GM19324 (cell line): ENCODE data around the gene URB2.
"Not testable (repeated sequence)": the region's sequence is repeated elsewhere in the genome, so short reads cannot be mapped to it uniquely, and the experiment has no call there.

Experiments
- ATAC-seq: cut with Tn5 transposase; IDR thresholded peaks from one replicate; pipeline ENCODE4 v1.9.1; 2021; ENCODE audit warnings: mild to moderate bottlenecking, moderate library complexity; ENCODE audit not compliant: unreplicated experiment, low FRiP score

Gene URB2

DNA sequence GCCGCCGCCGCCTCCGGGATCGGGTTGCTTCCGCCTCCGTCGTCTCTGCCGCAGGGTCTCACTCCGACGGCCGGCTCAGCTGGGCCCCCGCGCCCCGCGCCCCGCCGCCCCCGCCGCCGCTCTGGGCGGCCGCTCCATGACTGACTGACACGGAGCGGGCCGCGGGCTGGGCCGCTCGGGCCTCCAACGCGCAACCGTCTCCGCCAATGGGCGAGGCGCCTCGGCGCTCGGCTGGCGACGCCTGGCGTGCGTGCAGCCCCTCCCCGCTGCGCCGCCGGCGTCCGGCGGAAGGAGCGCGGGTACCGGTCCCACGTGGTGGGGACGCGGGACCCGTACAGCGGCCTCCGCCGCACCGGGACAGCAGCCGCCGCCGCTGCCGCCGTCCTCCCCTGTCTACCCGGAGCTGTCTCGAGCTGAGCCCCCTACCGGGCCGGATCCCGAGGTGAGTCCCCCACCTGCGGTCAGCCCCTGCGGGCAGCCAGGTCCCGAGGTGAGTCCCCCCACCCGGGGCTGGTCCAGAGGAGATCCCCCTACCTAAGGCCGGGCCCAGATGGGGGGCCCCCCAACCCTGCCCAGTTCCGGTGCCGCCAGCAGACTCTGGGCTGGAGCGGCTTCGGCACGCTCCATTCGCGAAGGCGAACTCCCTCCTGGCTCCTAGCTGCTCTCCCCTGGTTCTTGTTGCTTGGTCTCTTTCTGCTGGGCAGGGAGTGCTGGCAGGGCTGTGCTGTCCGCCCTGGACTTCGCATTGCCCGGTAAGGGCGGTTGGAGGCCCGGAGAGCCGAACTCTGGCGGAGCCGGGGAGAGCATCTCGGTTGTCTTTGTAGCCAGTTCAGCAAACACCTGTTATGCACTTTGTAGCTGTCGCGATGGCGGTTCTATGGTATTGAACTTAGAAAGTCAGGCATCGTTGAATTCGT lies at the start of gene URB2, which contains the start of gene TAF5L:
Gene URB2, plus strand, starts transcription at position 333 of the 917 bp plus-strand sequence. CDS start 1,387 bp downstream, outside the sequence.
Gene TAF5L, minus strand, starts transcription at position 208 of the 917 bp plus-strand sequence. CDS start 11,640 bp downstream, outside the sequence.
- peak; percentile 88 for ATAC-seq

DNA sequence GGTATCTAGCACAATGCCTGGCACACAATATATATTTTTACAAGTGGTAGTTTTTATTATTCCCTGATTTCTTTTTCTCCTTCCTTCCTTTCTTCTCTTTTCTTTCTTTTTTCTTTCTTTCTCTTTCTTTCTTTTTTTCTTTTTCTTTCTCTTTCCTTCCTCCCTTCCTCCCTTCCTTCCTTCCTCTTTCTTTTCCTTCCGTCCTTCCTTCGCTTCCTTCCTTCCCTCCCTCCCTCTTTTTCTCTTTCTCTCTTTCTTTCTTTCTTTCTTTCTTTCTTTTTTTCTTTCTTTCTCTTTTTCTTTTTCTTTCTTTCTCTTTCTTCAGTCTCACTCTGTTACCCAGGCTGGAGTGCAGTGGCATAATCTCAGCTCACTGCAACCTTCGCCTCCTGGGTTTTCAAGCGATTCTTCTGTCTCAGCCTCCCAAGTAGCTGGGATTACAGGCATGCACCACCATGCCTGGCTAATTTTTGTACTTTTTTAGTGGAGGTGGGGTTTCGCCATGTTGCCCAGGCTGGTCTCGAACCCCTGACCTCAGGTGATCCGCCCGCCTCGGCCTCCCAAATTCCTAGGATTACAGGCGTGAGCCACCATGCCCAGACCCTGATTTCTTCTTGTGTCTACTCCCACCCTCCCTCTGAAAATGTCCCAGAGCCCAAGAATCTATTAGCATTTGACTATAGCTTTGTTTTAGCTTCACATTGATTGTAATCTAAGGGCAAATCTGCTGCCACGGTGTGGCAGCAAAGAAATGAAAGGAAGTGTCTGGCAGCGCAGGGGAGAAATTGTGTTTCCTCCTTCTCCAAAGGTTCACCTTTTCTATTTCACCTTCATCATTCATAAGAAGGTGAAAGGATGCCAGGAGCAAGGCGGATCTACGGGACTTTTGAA lies 47.6 kb upstream of the URB2 start:
- peak; percentile 45 for ATAC-seq

DNA sequence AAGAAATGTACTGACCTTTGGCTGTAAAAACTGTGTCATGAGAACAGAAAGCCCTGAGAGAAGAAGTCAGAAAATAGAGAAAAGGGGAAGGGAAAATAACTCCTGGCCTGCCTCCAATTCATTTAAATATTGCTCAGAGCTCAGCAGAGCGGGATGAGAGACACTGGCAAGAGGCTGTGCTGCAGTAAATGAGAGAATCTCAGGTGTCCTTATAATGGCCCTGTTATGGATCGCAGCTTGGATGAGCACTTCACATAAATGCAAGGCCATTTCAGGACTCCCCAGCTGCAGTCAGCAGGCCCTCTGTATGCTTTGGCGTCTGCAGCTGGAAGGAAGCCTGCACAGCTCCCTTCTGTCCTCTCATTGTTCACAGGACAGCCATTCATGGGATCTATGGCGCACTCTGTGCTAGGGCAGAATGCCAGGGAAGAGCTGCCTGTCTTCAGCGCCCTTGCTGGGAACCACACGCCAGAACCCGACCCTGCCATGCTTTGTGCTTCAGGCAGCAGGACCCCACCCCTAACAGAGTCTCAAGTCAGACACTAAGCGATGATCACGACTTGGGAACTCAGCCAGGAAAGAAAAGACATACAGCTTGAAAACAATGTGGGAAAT lies 46.9 kb upstream of the URB2 start:
- peak; percentile 84 for ATAC-seq

DNA sequence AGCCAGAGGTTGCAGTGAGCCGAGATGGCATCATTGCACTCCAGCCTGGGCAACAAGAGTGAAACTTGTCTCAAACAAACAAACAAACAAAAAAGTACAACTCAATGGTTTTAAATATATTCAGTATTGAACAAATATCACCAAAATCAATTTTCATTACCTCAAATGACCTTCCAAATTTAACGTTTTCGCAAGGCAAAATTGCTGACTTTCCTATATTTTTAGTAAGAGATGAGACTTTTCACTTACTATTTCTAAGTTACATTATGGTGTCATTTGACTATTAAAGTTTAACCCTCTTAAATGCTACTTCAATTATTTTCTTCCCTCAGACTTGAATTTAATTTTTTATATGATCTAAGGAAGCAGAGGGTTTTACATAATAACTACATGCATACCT lies 44.6 kb upstream of the URB2 start:
- ATAC-seq, result no peak

DNA sequence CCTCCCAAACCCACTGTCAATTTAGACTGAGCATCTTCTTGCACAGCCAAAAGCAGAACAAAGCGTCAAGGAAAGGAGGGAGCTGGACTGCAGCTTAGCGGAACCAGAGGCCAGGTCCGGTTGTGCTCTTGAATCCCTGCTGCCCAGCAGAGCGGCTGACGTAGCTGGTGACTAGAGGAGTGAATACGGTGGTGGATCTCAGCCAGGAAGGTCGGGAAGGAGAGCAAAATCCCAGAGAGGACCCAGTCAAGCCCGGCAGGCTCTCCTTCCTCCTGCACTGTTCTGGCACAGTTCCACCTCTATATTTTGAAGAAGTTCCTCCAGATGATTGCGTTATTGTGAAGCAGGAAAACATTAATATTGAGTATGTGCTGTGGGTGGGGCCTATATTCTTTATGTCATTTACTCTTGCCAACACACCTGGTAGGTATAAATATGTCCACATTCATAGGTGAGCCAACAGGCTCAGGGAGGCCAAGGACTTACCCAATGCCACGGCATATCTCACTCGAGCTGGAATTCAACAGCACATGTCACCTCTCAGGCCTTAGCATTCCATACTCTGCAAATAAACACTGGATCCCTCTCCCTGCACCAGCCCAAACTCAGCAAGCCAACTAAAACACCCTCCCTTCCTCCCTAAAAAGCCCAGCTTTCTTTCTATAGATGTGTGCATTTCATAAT lies 43.9 kb upstream of the URB2 start:
- no peak for ATAC-seq

DNA sequence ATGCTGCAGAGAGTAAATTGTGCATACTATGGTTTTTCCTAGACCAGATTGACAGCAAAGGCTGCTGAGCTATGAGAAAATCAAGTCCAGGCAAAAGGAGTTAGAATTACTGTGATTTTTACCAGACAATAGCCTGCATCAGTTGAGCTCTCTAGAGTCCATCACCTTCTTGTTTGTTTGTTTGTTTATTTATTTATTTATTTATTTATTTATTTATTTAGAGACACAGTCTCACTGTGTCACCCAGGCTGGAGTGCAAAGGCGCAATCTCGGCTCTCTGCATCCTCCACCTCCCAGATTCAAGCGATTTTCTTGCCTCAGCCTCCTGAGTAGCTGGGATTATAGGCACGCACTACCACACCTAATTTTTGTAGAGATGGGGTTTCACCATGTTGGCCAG lies 43.3 kb upstream of the URB2 start:
- ATAC-seq, result no peak

DNA sequence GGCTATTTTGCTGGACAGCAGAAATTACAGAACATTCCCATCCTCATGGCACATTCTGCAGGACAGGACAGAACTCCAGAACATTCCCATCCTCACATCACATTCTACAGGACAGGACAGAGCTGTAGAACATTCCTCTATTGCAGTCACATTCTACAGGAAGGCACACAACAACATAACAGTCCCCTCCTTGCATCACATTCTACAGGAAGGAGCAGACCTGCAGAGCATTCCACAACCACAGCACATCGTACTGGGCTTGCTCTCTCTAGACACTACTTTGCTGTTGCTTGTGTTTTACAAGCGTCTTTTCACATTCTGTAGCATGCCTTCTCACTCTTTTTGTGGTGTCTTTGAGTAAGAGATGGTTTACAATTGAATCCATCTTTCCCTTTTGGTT lies 40.7 kb upstream of the URB2 start:
- no peak for ATAC-seq

DNA sequence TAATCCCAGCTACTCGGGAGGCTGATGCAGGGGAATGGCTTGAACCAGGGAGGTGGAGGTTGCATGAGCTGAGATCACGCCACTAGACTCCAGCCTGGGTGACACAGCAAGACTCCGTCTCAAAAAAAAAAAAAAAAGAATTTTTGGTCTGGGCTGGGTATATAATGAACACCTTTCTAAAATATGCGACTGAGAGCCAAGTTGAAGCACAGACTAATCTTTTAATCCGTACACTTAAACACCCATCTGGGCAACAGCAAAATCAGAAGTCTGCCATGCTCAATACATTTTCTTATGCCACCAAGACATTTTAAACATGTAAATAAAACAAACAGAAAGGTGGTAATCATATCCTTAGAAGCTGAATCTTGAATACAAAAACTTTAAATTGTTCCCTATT lies 35.9 kb upstream of the URB2 start:
- ATAC-seq, result no peak

DNA sequence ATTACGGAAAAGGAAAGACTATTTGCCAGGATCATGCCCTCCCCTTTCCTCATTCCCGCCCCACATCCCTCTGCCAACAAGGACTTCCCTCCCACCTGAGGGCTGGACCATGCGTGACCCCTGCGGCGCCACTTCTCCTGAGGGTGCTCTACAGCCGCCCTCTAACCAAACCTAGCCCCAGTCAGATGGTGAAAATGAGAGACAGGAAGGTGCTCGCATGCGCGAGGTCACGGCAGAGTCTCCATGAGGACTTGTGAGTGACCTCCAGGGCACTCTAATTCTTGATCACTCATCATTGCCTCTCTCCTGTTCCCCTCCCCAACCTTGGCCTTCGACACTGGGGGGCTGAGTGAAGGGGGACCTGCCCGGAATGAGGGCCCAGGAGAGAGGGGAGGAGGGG lies 32.2 kb upstream of the URB2 start:
- no peak for ATAC-seq

DNA sequence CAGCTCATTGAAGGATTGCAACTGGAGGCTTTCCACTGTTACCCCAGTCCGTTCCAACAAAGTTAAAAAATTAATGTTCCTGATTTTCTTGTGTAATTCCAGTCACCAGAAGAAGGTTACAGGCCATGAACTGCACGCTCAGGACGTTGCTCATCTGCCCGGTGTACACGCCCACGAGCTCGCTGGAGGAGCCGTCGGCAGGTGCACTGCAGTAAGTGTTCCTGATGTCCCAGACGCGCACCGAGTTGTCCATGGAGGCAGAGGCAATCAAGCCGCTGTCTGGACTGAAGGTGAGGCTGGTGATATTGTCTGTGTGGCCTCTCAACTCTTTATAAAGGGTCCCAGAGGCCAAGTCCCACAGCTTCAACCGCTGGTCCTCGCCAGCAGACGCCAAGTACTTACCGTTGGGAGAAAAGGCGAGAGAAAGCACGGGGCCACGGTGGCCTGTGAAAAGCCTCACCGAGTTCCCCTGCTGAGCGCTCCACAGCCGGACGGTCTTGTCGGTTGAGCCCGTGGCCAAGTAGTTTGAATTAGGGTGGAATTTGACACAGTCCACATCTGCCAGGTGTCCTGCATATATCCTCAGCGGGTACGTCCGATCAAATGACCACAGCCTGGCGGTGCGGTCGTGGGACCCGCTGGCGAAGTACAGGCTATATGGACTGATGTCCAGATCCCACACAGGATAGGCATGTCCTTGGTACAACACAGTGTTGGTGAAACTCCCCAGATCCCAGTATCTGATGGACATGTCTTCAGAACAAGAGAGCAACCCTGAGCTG lies 31.6 kb upstream of the URB2 start:
- no peak for ATAC-seq

DNA sequence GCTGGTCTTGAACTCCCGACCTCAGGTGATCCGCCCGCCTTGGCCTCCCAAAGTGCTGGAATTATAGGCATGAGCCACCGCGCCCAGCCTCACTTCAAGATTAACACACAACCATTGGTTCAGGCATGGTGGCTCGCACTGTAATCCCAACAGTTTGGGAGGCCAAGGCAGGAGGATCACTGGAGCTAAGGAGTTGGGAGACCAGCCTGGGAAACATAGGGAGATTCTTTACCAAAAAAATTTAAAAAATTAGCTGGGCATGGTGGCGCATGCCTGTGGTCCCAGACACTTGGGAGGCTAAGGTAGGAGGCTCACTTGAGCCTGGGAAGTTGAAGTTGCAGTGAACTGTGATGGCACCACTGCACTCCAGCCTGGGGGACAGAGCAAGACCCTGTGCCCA lies 30.2 kb upstream of the URB2 start:
- not testable (repeated sequence) for ATAC-seq

DNA sequence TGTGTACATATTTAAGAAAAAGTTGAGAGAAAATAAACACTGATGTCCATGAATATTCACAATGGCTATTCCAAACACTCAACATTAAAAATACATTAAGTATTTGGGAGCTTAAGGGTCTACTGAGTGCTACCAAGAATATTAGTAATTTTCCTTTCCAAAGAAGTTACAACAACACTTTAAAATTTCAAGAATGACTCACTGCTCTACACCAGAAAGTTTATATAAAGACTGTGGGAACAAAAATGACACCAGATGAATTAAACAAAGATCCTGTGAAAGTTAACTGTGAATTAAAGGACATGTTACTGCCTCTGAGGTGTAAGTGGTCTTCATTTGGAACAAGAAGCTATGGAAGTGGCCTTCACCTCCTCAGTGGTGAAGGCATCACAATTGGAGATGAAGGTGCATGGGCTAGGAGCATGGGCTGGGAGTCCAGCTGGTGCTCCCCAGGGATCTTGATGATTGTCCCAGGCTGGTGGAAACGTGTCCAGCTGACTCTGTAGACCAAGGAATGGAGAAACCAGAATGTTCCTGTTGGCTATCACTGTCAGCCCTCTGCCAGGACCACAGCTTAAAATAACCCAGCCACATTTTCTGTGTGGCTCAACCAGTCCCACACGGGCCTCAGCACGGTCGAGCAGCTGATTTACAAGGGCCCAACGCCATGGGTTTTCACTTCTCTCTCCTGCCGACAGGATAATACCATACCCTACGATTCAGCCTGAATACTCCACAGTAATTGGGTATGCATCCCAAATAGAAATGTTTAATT lies 28.9 kb upstream of the URB2 start:
- no peak for ATAC-seq

DNA sequence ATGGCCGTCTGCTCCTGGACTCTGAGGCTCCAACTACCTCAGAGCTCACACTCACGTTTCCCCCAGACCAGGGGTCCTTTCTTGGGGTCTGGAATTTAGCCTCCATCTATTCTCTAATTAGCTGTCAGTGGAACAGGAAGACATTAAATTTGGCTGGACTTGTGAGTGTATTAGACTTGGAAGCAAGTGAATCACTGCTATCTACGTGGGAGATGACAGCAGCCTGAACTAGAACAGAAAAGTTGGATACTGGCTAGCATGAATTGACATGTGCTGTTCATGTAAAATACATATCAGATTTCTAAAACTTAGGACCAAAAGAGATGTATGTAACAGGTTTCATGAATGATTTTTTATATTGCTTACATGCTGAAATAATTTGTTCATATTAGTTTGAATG lies 28.2 kb upstream of the URB2 start:
- ATAC-seq, result no peak

DNA sequence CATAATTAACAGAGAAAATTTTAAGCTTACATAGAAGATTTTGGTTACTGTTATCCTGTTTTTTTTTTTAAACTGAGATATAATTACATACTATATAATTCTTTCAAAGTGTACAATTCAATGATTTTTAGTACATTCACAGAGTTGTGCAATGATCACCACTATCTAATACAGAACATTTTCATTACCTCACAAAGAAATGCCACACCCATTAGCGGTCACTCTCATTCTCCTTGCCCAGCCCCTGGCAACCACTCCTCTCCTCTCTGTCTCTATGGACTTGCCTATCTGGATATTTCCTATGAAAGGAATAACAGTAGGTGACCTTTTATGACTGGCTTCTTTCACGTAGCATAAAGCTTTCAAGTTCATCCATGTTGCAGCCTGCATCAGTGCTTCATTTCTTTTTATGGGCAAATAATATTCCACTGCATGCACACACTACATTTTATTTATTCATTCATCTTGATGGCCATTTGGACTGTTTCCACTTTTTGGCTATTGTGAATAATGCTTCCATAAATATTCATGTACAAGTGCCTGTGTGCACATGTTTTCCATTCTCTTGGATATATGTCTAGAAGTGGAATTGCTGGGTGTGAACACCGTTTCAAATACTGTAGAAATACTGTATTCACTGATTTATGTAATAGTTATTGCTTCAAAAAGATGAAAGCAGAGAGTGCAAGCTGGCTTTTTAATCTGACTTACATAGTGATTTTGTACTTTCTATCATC lies 26.7 kb upstream of the URB2 start:
- ATAC-seq, result no peak

DNA sequence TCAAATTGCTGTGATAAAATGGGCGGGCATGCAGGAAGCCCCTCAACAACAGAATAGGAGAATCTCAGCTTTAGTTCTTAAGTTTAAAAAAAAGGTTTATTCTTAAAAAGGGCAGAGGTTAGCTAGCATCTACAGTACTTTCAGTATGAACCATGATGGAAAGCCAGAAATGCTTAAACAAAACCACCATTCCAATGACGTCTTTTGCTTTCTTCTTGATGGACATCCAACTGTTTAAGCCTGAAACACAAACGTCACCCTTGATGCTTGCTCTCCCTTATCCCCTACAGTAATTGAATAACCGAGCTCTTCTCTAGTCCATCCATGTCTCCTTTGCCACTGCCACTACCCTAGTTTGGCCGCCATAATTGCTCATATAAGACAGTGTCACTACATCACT lies 25.8 kb upstream of the URB2 start:
- ATAC-seq, result no peak

DNA sequence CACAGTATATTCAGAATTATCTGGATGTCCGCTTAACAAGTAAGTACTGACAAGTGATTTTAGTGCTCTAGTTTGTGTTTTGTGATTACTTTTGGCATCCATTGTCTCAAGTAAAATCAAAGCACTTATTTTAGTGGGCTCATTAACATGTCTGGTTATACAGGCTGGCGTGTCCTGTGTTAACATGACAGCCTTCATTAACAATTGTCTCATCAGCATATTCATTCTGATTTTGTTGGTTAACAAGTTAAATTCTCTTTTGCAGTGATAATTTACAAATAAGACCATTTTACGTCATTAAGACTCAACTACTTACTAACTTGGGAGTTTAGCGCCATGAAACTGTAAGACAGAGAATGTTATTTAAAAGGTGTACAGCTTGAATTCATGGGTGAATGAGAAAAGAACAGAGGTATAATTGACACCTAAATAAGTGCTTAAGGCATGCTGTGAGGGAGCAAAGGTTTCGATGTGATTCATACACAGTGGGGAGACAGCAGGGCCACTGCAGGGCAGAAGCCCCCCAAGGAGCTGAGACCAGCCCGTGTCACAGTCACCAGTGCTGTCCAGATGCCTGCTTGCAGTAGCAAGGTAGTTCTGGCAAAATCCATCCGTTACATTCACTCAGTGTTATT lies 22.6 kb upstream of the URB2 start:
- no peak for ATAC-seq

DNA sequence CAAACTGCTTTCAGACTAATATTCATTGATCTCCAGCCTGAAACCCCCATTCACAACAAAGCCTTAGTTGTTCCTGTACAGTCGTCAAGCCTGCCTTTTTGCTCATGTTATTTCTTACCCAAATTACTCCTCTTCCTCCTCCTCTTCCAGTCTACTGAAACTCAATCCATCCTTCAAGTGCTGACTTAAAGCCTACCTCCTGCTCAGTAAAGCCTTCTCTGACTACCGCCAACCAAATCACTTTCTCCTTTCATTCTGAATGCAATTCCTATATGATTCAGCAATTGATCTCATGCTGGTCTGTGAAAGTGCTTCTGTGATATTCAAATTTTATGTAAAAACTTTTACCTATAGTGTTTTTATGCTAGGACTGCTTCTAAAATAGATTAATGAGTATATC lies 18.7 kb upstream of the URB2 start:
- no peak for ATAC-seq

DNA sequence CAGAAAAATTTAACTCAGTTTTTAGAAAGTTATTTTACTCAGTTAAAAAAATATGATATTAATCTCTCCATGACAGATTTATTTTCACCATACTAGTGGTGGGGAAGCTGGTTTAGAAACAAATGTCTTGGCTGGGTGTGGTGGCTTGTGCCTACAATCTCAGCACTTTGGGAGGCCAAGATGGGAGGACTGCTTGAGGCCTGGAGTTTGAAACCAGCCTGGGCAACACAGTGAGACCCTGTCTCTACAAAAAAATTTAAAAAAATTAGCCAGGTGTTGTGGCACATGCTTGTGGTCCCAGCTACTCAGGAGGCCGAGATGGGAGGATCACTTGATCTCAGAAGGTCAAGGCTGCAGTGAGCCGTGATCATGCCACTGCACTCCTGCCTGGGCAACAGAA lies 17.5 kb upstream of the URB2 start:
- ATAC-seq, result no peak
